ENCODE results near the gene FBXW5.

The FBXW5 gene

GRCh38 chr9:136922540-136922939 is 22.0 kb downstream of the FBXW5 start:
- no peaks in the 10 kb centered on the region for H4K20me1 ChIP-seq (ENCODE audit: insufficient read depth, low read length, poor library complexity, severe bottlenecking)
- no peak overlapping the region for H3K4me3 ChIP-seq (ENCODE audit: low read length, poor library complexity, severe bottlenecking)
- no peak overlapping the region for H2AFZ ChIP-seq (ENCODE audit: low read length)
- H3K9me2 ChIP-seq (replicated peaks; ENCODE audit: low read depth, low read length) = no peaks in the 10 kb centered on the region
- H3K27me3 ChIP-seq (ENCODE audit: insufficient read depth, low read length, poor library complexity, severe bottlenecking) = no peaks in the 10 kb centered on the region
- no peak overlapping the region for H3K4me2 ChIP-seq (ENCODE audit: low read depth, low read length, poor library complexity, severe bottlenecking)
- no peaks in the 10 kb centered on the region for H3F3A ChIP-seq (ENCODE audit: low read depth)
- no peaks in the 10 kb centered on the region for H3K79me2 ChIP-seq (ENCODE audit: insufficient read depth, low read length)
- no peaks in the 10 kb centered on the region for H3K9me3 ChIP-seq (ENCODE audit: insufficient read depth, low read depth, low read length)
- TF ChIP-seq CTCF (conservative IDR thresholded peaks at IDR 0.05; ENCODE audit: low read length) = no peak
- TF ChIP-seq EZH2phosphoT487 (IDR thresholded peaks at IDR 0.05; ENCODE audit: borderline replicate concordance) = no peak
- peaks cover 72% of the 10 kb centered on the region; the same call in 1 of the 2 replicates for H3K36me3 ChIP-seq (ENCODE audit: insufficient read depth, low read length)
- no peaks in the 10 kb centered on the region for H3K4me1 ChIP-seq (ENCODE audit: insufficient read depth, low read length, poor library complexity, severe bottlenecking)
- no peak overlapping the region for H3K9ac ChIP-seq (ENCODE audit: low read depth, low read length, poor library complexity, severe bottlenecking)

- Histone ChIP-seq H3K4me2 (ENCODE audit: low read depth, low read length, poor library complexity, severe bottlenecking) (no peak overlapping the region), H4K20me1 (ENCODE audit: insufficient read depth, low read length, poor library complexity, severe bottlenecking) (no peaks in the 10 kb centered on the region), H3K27me3 (ENCODE audit: insufficient read depth, low read length, poor library complexity, severe bottlenecking) (no peaks in the 10 kb centered on the region), H3K9me2 (replicated peaks; ENCODE audit: low read depth, low read length) (no peaks in the 10 kb centered on the region), H3K79me2 (ENCODE audit: insufficient read depth, low read length) (no peaks in the 10 kb centered on the region), H3K9me3 (ENCODE audit: insufficient read depth, low read depth, low read length) (no peaks in the 10 kb centered on the region), H2AFZ (ENCODE audit: low read length) (no peak overlapping the region), H3K4me3 (ENCODE audit: low read length, poor library complexity, severe bottlenecking) (no peak overlapping the region), H3F3A (ENCODE audit: low read depth) (no peaks in the 10 kb centered on the region), H3K9ac (ENCODE audit: low read depth, low read length, poor library complexity, severe bottlenecking) (no peak overlapping the region), H3K4me1 (ENCODE audit: insufficient read depth, low read length, poor library complexity, severe bottlenecking) (no peaks in the 10 kb centered on the region), H3K36me3 (ENCODE audit: insufficient read depth, low read length) (peaks cover 74% of the 10 kb centered on the region; the same call in 1 of the 2 replicates)
- TF ChIP-seq EZH2phosphoT487 (IDR thresholded peaks at IDR 0.05; ENCODE audit: borderline replicate concordance) (no peak), CTCF (conservative IDR thresholded peaks at IDR 0.05; ENCODE audit: low read length) (no peak)
Measured at GRCh38 chr9:136921718-136922117, 22.8 kb downstream of the FBXW5 start.

- H3F3A ChIP-seq (ENCODE audit: low read depth) = no peaks in the 10 kb centered on the region
Measured at GRCh38 chr9:136921307-136921706, 23.2 kb downstream of the FBXW5 start.

More at GRCh38 chr9:136921307-136921706, 23.2 kb downstream of the FBXW5 start:
- no peak overlapping the region for H3K4me2 ChIP-seq (ENCODE audit: low read depth, low read length, poor library complexity, severe bottlenecking)
- H3K27me3 ChIP-seq (ENCODE audit: insufficient read depth, low read length, poor library complexity, severe bottlenecking) = no peaks in the 10 kb centered on the region
- H3K79me2 ChIP-seq (ENCODE audit: insufficient read depth, low read length) = no peaks in the 10 kb centered on the region
- no peaks in the 10 kb centered on the region for H4K20me1 ChIP-seq (ENCODE audit: insufficient read depth, low read length, poor library complexity, severe bottlenecking)
- H2AFZ ChIP-seq (ENCODE audit: low read length) = no peak overlapping the region
- no peaks in the 10 kb centered on the region for H3K4me1 ChIP-seq (ENCODE audit: insufficient read depth, low read length, poor library complexity, severe bottlenecking)
- no peaks in the 10 kb centered on the region for H3K9me2 ChIP-seq (replicated peaks; ENCODE audit: low read depth, low read length)
- H3K36me3 ChIP-seq (ENCODE audit: insufficient read depth, low read length) = peaks cover 77% of the 10 kb centered on the region; the same call in 1 of the 2 replicates
- H3K9ac ChIP-seq (ENCODE audit: low read depth, low read length, poor library complexity, severe bottlenecking) = no peak overlapping the region
- no peak overlapping the region for H3K4me3 ChIP-seq (ENCODE audit: low read length, poor library complexity, severe bottlenecking)
- no peaks in the 10 kb centered on the region for H3K9me3 ChIP-seq (ENCODE audit: insufficient read depth, low read depth, low read length)
- TF ChIP-seq CTCF (conservative IDR thresholded peaks at IDR 0.05; ENCODE audit: low read length) (no peak), EZH2phosphoT487 (IDR thresholded peaks at IDR 0.05; ENCODE audit: borderline replicate concordance) (no peak)
